Activated naive CD8-positive, alpha-beta T cell treated with anti-CD3 and anti-CD28 coated beads, Interleukin-2, amount 10 ng/mL, durations not matched to agents 7 days and 5 days (primary cell): Measurements from ENCODE around the gene MEF2C. TPM values are rescaled to one million over a fixed set of nuclear protein-coding genes. Genes with fewer than 3 reads are reported as not detected.

Source experiments
- ATAC-seq: fragments of 150-1000 bp; cut with Tn5 transposase; one replicate; pipeline ENCODE4 v1.10.0; 2021; ENCODE audit warnings: low read depth, moderate library complexity
- POLR2A ChIA-PET: fragments of 350-600 bp; sonication (Branson Sonifier 250); formaldehyde crosslinking; loops from one replicate; lab custom pipeline; 2021; ENCODE audit warnings: antibody characterized with exemption; lab: Charles Lee
- DNase-seq: peaks from one replicate; pipeline ENCODE4 v3.0.0; 2021
- H3K27ac Mint-ChIP-seq: one replicate; pipeline ENCODE4 v1.8.0; 2022; ENCODE audit warnings: mild to moderate bottlenecking, mixed read lengths
- H3K27me3 Mint-ChIP-seq: one replicate; pipeline ENCODE4 v1.8.0; 2022; ENCODE audit warnings: mild to moderate bottlenecking, moderate library complexity, mixed read lengths
- H3K36me3 Mint-ChIP-seq: one replicate; pipeline ENCODE4 v1.8.0; 2021; ENCODE audit warnings: mild to moderate bottlenecking, mixed read lengths
- H3K4me1 Mint-ChIP-seq: one replicate; pipeline ENCODE4 v1.8.0; 2021; ENCODE audit warnings: mixed read lengths
- H3K4me3 Mint-ChIP-seq: one replicate; pipeline ENCODE4 v1.8.0; 2022; ENCODE audit warnings: mild to moderate bottlenecking, moderate library complexity, mixed read lengths
- H3K9me3 Mint-ChIP-seq: one replicate; pipeline ENCODE4 v1.8.0; 2021; ENCODE audit warnings: mixed read lengths
- total RNA-seq, 2 experiments: library from RNA; stranded (reverse); gene quantifications; one replicate each; pipeline ENCODE4 v1.2.3, GENCODE V29; 2021

The MEF2C gene
- total RNA-seq, 2 experiments from 2014 or later = 0.60 to 0.86 TPM

DNA sequence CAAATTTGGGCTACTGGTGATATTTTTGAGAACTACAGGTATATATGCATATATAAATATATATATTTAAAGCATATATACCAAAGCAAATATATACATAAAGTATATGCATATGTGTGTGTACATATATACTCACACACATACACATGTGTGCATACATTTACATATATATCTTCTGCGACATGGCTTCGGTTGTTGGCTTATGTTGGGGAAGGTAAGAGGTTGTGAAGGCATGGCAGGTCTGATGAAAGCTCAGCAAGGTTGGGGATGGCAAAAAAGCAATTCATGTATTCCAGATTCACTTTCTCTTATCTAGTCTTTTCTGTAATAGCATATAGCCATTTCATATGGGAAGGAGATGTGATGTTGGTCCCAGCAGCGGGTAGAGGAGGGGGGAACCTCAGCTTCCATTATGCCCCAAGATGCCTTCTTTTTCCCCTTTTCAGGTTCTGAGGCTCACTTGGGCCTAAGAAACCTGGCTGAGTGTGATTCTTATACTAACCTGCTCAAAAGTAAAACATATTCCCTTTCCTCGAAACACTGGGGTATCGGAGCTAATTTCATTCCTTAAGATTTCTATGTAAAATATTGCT, 201.7 kb downstream of the MEF2C start:
- H3K4me3 Mint-ChIP-seq = no peak overlapping the region
- no peak for DNase-seq
- H3K4me1 Mint-ChIP-seq = peaks cover 15% of the 10 kb centered on the region
- no peak overlapping the region for H3K27ac Mint-ChIP-seq
- POLR2A ChIA-PET = no interaction called here
- H3K9me3 Mint-ChIP-seq = peaks cover 4% of the 10 kb centered on the region
- H3K27me3 Mint-ChIP-seq = peaks cover 91% of the 10 kb centered on the region
- H3K36me3 Mint-ChIP-seq = peaks cover 1% of the 10 kb centered on the region
- no peak for ATAC-seq

- Mint-ChIP-seq H3K4me1 (peaks cover 15% of the 10 kb centered on the region), H3K4me3 (peak overlapping the region; percentile 55), H3K36me3 (no peaks in the 10 kb centered on the region), H3K9me3 (no peaks in the 10 kb centered on the region), H3K27ac (no peak overlapping the region), H3K27me3 (peaks cover 88% of the 10 kb centered on the region)
- POLR2A ChIA-PET = interaction anchor here (0.6 to 1.0 kb wide), 2 partner anchors 535 to 900 kb away, joined by 3 to 4 read pairs; no protein-coding TSS in a partner anchor
- ATAC-seq = peak; percentile 88
- peak; percentile 91 for DNase-seq
Measured at GRCh38 chr5:88680253-88681132, 202.5 kb downstream of the MEF2C start.

GRCh38 chr5:88679638-88680037, 203.3 kb downstream of the MEF2C start:
- Mint-ChIP-seq H3K27ac (no peak overlapping the region), H3K4me3 (no peak overlapping the region), H3K9me3 (no peaks in the 10 kb centered on the region), H3K36me3 (no peaks in the 10 kb centered on the region), H3K27me3 (peaks cover 88% of the 10 kb centered on the region), H3K4me1 (peaks cover 20% of the 10 kb centered on the region)
- DNase-seq = no peak
- no peak for ATAC-seq
- POLR2A ChIA-PET = interaction anchor here (0.6 to 1.0 kb wide), 2 partner anchors 534 to 899 kb away, joined by 3 to 4 read pairs; no protein-coding TSS in a partner anchor

- Mint-ChIP-seq H3K27me3 (peaks cover 86% of the 10 kb centered on the region), H3K27ac (peak overlapping the region; percentile 30), H3K4me1 (peaks cover 23% of the 10 kb centered on the region), H3K4me3 (no peak overlapping the region), H3K9me3 (no peaks in the 10 kb centered on the region), H3K36me3 (peaks cover 1% of the 10 kb centered on the region)
- POLR2A ChIA-PET = no interaction called here
- no peak for DNase-seq
- no peak for ATAC-seq
Measured at GRCh38 chr5:88678770-88679381, 204.1 kb downstream of the MEF2C start.

GRCh38 chr5:88677943-88678769, 204.8 kb downstream of the MEF2C start:
- POLR2A ChIA-PET = no interaction called here
- H3K27me3 Mint-ChIP-seq = peaks cover 86% of the 10 kb centered on the region
- peak overlapping the region; percentile 30 for H3K27ac Mint-ChIP-seq
- H3K4me3 Mint-ChIP-seq = no peak overlapping the region
- DNase-seq (no peak), ATAC-seq (no peak)
- H3K4me1 Mint-ChIP-seq = peaks cover 27% of the 10 kb centered on the region
- H3K36me3 Mint-ChIP-seq = peaks cover 3% of the 10 kb centered on the region
- H3K9me3 Mint-ChIP-seq = peaks cover 2% of the 10 kb centered on the region

GRCh38 chr5:88677376-88677895, 205.5 kb downstream of the MEF2C start:
- H3K36me3 Mint-ChIP-seq = peaks cover 3% of the 10 kb centered on the region
- no peak overlapping the region for H3K27ac Mint-ChIP-seq
- no peak overlapping the region for H3K4me3 Mint-ChIP-seq
- peaks cover 85% of the 10 kb centered on the region for H3K27me3 Mint-ChIP-seq
- H3K9me3 Mint-ChIP-seq = peaks cover 2% of the 10 kb centered on the region
- POLR2A ChIA-PET = no interaction called here
- DNase-seq = no peak
- ATAC-seq = no peak
- peaks cover 28% of the 10 kb centered on the region for H3K4me1 Mint-ChIP-seq

GRCh38 chr5:88676637-88677375, 206.2 kb downstream of the MEF2C start:
- Mint-ChIP-seq H3K4me3 (peak overlapping the region; percentile 29), H3K27me3 (peaks cover 86% of the 10 kb centered on the region), H3K27ac (no peak overlapping the region), H3K36me3 (peaks cover 3% of the 10 kb centered on the region), H3K4me1 (peaks cover 32% of the 10 kb centered on the region), H3K9me3 (peaks cover 2% of the 10 kb centered on the region)
- POLR2A ChIA-PET = no interaction called here
- no peak for DNase-seq
- no peak for ATAC-seq

- Mint-ChIP-seq H3K9me3 (peaks cover 2% of the 10 kb centered on the region), H3K4me1 (peaks cover 34% of the 10 kb centered on the region), H3K4me3 (peak overlapping the region; percentile 55), H3K27me3 (peaks cover 87% of the 10 kb centered on the region), H3K36me3 (peaks cover 3% of the 10 kb centered on the region), H3K27ac (peak overlapping the region; percentile 43)
- ATAC-seq (peak; percentile 9), DNase-seq (no peak)
- POLR2A ChIA-PET = no interaction called here
Measured at GRCh38 chr5:88675708-88676636, 207.0 kb downstream of the MEF2C start.

DNA sequence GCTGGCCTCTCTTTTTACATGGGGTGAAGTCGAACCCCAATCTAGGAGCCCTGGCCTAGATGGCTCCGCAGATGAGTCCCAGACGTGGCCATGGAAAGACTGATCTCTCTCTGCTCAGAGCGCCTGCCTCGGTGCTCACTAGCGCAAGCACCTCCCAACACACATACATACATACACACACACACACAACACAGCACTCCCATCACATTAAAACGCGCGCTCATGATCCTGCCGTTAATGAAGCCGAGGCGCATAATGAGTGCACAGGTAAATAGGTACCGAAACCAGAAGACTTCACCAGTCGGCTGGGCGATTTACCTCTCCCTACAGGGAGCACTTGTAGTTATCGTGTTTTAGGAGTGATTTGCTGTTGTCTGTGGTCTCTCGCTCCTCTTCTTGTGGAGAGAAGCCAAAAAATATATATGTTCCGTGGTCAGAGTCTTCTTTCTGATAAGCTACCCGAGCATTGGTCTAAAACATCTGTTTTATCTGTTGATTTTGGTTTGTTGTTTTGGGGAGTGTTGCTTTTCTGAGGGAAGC, 207.7 kb downstream of the MEF2C start:
- Mint-ChIP-seq H3K4me1 (peaks cover 31% of the 10 kb centered on the region), H3K4me3 (peak overlapping the region; percentile 55), H3K27me3 (peaks cover 89% of the 10 kb centered on the region), H3K9me3 (peaks cover 2% of the 10 kb centered on the region), H3K36me3 (peaks cover 3% of the 10 kb centered on the region), H3K27ac (peak overlapping the region; percentile 43)
- DNase-seq = no peak
- ATAC-seq = peak; percentile 23
- POLR2A ChIA-PET = no interaction called here

DNA sequence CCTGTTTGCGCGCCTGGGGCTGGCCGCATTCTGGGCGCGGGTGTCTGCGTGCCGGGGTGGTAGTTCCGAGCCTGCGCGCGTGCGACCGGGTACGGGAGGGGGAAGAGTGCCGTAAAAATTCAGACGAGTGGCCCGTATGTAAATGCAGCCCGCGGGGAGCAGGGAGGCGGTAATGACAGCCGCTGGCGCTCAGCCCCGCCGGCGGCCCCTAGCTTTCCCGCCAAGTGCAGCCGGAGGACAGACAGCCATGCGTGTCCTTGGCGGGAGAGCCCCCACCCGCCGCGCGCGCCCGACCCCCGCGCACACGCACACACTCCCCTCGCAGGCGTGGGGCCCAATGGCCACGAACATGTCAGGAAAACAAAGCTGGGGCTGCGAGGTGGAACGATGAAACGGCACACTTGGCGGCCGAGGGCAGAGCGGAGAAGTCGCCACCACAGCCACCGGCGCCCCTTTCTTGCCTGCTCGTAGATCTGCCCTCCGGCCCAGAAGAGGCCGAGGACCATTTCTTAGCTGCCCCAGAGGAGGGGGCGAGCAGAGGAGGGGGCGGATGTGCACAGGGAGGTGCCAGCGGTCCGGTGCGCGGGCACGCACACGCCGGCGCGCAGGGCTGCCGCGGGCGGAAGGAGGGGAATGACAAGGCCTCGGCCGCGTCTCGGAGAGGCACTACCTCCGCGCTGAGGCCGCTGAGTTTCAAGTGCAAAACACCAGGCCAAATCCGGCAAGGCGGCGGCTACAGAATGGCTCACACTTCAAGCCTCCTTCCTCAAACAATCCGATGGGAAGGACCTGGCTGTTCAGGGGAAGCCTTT, 208.4 kb downstream of the MEF2C start:
- peaks cover 91% of the 10 kb centered on the region for H3K27me3 Mint-ChIP-seq
- POLR2A ChIA-PET = no interaction called here
- peak overlapping the region; percentile 55 for H3K4me3 Mint-ChIP-seq
- peak; percentile 76 for ATAC-seq
- H3K4me1 Mint-ChIP-seq = peaks cover 29% of the 10 kb centered on the region
- peaks cover 3% of the 10 kb centered on the region for H3K36me3 Mint-ChIP-seq
- peak overlapping the region; percentile 71 for H3K27ac Mint-ChIP-seq
- peak; percentile 69 for DNase-seq
- peaks cover 2% of the 10 kb centered on the region for H3K9me3 Mint-ChIP-seq
